NCI-H2081 treated with DMSO at 0.1 percent for 48 hours (cell line): ENCODE data around the gene UBE2H.

Experiments
- DNase-seq: peaks from one replicate; lab custom pipeline; 2025; lab: John Stamatoyannopoulos, UW

The UBE2H gene

GRCh38 chr7:129785685-129786514 is 166.9 kb downstream of the UBE2H start:
- no peak for DNase-seq

- no peak for DNase-seq
Observed at GRCh38 chr7:129784783-129785684, 167.7 kb downstream of the UBE2H start.

- no peak for DNase-seq
Observed at GRCh38 chr7:129784437-129784782, 168.3 kb downstream of the UBE2H start.

- DNase-seq = no peak
Observed at GRCh38 chr7:129783584-129783919, 169.2 kb downstream of the UBE2H start.

GRCh38 chr7:129782818-129783583 is 169.8 kb downstream of the UBE2H start:
- DNase-seq = no peak

GRCh38 chr7:129781928-129782817 is 170.6 kb downstream of the UBE2H start:
- no peak for DNase-seq

- no peak for DNase-seq
Observed at GRCh38 chr7:129780974-129781927, 171.5 kb downstream of the UBE2H start.
